GM19463 (cell line): Measurements from ENCODE around the gene RAB5B.

Experiments
- ATAC-seq: cut with Tn5 transposase; IDR thresholded peaks from one replicate; pipeline ENCODE4 v1.9.1; 2021; ENCODE audit warnings: mild to moderate bottlenecking, moderate library complexity; ENCODE audit not compliant: unreplicated experiment

RAB5B gene

DNA sequence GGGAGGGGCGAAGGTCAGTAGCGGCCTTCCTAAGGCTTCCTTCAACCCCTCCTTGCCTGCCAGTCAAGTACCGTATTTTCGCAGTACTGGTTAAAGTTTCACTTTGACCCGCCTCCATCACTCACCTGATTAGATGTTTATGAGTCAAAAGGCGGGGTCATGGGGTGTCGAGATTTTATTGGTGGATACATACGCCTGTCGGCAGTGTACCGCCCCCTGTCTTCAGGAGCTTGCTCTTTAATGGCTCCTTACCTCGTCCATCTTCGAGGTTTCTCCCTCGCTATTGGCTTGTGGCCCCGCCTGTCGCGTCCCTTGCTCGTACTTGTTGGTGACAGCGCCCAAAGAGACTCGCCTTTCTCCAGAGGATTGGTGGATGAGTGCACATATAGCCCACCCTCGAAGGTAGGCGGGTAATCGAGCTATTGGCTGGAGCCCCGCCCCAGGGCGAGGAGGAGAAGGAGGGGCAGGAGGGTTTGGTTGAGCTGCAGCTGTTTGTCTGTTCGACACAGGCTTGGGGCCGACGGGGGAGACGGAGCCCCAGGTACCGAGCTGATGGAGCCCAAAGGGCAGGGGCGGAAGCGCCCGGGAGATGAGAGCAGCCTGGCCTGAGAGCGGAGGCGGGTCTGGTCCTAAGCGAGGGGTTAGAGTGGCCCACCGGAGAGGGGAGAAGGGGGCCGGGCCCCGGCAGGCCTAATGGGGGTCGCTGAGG, at the start of gene RAB5B:
TSS of gene RAB5B (plus strand) at position 480 of the 709 bp plus-strand sequence. CDS start 12,883 bp downstream, outside the sequence.
- ATAC-seq = peak; percentile 88

GRCh38 chr12:55925371-55925770, 48.5 kb upstream of the RAB5B start:
- ATAC-seq = no peak

DNA sequence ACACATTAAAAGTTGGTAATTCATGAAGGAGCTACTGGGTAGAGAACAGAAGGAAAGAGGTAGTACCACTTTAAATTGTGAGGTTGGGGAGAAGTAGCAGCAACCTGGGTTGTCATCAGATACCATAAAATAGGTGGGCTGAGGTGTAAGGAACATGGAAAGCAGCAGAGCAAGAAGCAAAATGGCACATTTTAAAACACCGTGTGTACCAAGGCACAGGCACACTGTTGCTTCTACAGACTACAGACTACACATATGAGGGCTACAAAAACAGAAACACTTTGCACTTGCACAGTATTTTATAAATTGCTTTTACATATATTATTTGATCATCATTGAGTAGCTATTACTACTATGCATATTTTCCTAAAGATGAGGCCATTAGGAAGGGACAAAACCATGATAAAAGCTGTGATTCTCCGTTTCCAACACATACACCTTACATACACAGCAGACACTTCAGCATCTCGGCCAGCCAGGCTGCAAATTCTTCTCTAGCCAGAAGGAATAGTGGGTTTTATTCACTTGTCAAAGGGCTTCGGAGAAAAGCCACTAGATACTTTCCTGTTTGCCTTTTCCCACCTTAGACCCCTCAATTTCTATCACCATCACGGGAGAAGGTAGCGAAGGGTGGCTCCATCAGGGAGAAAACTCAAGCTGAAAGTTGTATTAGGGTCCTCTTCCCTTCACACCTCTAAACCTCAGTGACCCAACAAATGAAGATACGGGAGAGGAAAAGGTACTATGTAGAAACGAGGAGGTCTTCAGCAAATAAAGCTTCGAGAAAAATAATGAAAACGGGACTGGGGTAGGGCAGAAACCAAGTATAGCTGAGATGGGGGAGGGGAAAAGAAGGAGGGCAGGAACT, 47.8 kb upstream of the RAB5B start:
- no peak for ATAC-seq

DNA sequence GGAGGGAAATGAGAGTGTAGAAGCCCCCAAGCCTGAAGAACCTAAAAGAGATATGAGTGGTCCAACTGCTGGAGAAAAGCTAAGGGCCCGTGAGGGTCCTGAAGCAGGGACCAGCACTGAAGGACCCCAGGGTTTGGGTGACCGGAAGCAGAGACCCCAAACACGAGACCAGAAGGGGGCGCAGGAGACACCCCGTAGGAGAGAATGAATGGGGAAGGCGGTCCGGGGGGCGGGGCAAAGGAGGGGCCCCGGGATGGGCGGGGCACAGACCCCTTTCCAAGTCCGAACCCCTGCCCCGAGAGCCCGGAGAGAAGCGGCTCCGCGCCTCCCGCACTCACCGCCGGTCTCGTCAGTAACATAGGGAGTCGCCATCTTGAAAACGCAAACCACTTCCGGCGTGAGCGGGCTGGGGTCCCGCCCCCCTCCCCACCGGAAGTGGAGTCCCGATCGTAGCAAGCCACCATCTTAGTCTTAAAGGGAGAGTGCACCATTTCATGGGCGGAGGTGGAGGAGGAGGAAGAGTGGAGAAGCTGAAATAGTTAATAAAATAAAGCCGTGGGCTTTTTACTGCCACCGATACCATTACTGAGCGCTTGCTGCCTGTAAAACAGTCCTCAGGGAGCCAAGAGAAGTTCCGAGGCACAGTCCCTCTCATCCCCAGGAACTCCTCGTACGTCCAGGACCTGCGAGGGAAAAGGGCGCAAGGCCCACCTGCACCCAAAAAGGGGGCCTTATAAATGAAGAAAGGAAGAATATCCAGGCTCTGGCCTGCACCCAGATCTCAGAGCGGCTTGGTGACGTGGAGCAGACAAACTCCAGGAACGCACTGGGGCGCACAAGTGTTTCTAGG, 46.9 kb upstream of the RAB5B start:
- peak; percentile 34 for ATAC-seq

GRCh38 chr12:55927588-55928502, 46.0 kb upstream of the RAB5B start, which contains the start of gene PYM1:
Gene PYM1, minus strand, starts transcription at chr12:55927894. Its CDS starts 133 bp downstream, at chr12:55927761.
- ATAC-seq = peak; percentile 33

DNA sequence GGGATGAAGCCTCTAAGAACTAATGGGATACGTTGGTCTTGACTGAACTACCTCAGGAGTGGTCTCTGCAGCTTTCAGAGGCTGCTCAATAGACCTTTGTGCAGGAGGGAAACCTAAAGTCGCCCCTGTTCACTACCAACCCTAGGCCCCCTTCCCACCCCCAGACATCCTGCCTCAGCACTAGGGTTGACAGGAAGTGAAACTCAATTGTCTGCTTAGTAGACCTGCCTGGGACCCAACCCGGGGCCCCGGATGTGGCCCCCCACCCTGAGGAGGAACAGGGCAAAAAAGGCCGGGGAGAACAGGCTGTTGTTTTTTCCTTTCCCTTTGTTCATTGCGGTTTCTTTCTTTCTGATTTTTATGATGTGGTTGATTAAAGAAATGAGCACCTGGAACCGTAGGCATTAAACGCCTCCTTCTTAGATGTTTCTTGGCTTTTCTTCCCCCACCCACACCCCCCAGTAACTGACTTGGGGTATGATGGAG, 44.5 kb upstream of the RAB5B start:
- ATAC-seq = peak; percentile 36

DNA sequence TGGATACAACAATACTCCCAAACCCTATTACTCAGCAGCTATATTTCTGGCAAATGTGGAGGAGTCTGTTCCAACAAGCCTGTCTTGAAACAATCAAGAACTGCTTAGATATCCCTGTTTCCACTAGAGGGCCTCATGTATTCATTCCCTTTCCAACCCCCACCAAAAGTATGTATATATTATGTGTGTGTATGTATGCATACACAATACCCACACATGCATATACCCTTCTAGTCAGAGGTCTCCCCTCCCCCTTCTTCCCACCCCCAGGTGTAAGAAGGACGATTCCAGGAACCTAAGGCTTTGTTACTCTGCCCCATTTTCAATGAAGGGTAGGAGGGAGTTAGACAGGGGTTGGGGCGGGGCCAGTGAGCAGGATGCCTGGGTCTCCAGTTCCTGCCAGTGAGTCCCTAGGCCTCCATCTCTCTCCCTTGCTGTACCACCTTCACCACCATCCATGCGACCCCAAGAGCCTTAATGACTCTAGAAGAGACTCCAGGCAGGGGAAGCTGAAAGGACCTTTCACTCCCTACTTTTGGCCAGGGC, 43.0 kb upstream of the RAB5B start, which contains the start of gene DGKA:
TSS of gene DGKA (plus strand) at position 392 of the 546 bp plus-strand sequence. CDS start 5,342 bp downstream, outside the sequence.
- peak; percentile 13 for ATAC-seq

DNA sequence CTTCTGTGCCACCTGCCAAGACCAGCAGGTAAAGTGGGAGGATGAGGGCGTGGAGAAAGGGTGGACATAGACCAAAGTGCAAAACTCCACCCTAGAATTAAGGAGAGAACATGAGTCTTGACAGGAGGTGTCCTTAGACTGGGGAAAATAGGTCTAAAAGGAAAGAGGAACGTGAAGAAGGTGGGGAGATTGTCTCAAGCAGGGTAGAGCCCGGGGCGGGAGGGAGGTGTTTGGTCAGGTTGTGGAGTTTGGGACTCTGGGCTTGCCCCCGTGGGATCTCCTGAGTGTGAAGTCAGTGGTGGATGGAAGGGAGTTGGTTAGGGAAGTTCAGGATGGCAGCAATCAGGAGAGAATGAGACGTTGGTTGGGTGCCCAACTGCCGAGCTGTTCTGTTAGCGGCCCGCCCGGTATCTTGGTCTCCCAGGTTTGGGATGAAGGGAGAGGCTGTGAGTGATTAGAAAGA, 42.5 kb upstream of the RAB5B start:
- no peak for ATAC-seq

GRCh38 chr12:55931780-55932550, 41.9 kb upstream of the RAB5B start:
- no peak for ATAC-seq

- ATAC-seq = no peak
Measured at GRCh38 chr12:55932551-55932910, 41.3 kb upstream of the RAB5B start.

GRCh38 chr12:55933169-55933798, 40.6 kb upstream of the RAB5B start:
- ATAC-seq = no peak

DNA sequence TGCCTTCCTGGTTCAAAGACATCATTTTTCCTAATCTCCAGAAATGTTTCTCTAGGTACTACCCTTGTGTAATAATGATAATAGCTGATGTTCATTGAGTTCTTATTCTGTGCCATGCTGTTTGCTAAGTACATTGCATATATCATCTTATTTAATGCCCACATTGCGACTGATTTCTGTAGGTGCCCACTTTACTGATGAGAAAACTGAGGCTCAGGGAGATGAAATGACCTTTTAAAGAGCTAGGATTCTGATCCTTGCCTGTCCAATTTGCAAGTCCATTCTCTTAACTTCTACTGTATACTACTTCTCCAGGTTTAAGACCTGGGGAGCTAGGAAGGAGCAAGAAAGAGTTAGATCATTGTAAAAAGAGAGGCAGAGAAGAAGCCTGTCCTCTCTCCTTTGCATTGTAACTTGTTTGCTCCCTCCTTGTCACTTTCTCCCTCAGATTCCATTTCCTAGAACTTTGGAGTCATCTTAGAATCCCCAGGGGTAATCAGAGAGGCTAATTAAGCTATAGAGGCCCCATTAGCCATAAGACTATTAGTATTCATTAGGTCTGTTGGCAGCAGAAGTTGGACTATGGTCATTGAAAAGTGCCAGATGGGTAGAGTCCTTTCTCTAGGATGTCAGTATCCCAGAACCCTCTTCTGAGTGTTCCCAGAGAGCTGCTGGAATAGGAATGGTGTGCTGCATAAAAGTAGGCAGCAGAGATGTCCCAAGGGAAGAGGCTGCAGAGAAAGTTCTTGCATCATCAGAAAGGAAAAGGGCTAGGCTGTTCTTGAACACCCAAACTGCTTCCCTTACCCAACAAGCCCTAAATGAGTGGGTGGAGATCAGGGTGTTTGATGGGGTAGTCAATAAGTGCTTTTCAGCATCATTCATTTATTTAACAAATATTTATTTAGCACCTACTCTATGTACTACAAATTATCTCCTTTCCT, 39.8 kb upstream of the RAB5B start:
- no peak for ATAC-seq

GRCh38 chr12:55934773-55935172, 39.1 kb upstream of the RAB5B start:
- ATAC-seq = no peak

DNA sequence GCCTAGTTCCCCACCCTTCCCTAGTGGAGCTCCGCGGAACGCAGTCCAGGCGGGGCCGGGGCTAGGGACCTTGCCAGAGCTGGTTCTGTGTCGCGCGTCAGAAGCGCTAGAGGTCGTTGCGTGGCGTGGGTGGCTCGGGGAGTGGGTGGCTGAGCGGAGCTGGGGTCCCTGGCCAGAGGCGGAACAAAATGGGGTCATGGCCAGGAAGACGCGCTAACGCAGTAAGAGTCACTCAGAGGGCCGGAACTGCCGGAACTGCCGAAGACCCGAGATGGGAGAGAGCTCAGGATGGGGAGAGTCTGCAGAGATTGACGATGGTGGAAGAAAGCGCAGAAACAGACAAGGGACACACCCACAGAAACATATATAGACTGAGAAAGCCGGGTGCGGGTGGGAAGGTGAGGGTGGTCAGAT, 38.1 kb upstream of the RAB5B start:
- no peak for ATAC-seq

GRCh38 chr12:55937981-55938380, 35.9 kb upstream of the RAB5B start:
- no peak for ATAC-seq

- no peak for ATAC-seq
Measured at GRCh38 chr12:55938826-55939501, 34.9 kb upstream of the RAB5B start.
